GM03348 (cell line): ENCODE measurements around the gene DPYSL4.

ENCODE experiments used
- DNase-seq: peaks from one replicate; pipeline ENCODE4 v3.0.0; 2012; ENCODE audit warnings: low spot score

DPYSL4 gene

DNA sequence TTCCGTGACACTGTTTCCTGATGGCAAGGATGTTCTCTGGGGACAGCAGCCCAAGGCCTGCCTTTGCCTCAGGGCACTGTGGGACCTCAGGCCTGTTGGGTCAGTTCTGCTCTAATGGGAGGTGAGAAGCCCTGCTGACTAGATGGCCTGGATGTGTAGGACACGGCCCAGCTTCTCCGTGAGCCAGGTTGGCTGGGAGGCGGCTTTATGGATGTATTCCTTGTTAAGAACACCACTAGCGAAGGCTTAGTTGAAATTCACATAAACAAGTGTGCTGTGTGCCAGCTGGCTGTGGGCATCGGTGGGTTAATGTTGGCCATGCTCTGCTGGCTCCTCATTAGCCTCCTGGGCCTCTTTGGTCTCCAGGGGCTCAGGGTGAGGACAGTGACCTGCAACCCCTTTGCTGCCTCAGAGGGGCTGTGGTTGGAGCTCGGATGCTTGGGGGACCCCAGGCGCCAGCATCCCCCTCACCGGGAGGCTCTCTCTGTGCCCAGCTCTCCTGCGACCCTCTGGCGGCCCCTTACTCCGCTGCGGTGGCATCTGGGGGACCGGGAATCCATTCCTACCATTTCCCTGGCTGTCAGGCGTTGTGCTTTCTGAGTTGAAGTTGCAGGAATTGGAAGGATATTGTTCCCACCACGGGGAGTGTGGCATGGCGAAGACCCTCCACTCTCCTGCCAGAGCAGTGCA, 22.8 kb upstream of the DPYSL4 start:
- no peak for DNase-seq

DNA sequence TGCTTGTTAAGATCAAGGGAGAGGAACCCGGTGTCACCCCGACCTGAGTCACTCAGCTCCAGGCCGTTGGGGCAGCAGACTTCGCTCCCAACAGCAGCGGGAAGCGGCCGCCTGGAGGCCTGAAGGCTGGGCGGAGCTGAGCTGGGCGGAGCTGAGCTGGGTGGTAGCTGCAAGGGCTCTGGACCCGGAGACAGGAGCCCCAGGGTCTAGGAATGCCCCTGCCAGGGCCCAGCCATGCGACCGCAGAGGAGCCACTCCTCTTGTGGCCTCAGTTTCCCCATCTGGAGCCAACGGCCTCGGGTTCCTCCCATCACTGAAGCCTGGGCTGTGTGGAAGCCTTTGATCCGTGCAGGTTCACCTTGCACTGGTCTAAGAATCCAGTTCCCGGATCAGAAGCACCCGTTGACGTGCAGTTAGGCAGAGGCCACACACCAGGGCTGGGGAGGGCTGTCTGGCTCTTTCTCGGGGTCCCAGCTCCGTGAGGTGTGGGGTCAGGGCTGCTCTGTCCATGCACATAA, 21.9 kb upstream of the DPYSL4 start:
- DNase-seq, result peak; percentile 43

DNA sequence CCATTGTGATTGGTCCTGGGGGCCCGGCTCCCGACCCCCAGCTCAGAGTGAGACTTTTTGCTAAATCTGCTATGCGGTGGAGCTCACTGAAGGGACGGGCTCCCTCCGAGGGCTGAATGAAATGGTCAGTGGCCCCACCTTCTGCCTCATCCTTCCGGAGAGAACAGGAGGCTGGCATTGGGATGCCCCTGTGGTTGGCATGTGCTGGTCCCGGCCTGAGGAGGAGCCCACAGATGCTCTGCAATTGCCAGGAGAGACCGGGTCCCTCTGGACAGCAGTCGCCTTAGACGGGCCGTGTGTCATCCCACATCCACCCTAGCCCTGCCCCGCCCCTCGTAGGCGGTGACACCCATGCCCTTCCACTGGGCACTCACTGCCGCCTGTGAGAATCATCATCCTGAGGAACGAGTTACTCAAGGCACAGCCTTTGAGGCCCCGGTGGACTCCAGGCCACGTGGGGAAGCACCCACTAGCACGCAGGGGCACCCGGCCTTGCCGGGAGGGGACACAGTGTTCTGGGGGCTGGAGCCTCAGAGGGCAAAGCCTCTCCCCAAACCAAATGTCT, 21.2 kb upstream of the DPYSL4 start:
- no peak for DNase-seq

DNA sequence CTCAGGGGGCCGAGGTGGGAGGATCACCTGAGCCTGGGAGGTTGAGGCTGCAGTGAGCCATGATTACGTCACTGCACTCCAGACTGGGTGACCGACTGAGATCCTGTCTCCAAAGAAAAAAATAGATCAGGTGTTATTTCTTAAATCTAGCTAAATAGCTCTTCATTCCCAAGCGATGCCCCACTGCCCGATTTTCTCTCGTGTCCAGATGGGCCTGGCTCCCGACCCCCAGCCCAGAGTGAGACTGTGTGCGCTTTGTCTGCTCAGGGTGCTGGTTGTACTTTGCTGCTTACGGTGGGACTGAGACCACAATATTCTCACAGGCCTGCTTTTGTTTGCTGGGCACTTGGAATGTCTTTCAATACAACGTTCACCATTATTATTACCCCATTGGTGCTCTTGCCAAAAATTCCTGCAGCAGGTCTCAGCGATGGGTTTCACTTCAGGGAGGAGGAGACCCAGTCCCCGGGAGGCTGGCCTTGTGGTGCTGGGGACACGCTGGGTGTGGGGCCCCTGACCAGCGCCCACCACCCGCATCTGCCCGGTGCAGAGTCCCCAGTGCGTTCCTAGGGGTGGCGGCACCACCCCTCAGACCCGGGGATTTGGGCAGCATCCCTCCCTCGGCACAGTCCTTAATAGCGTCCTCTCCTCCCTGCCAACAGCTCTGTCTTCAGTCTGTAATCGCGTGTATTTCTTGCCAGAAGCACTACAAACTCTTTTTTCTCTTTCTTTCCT, 20.4 kb upstream of the DPYSL4 start:
- DNase-seq, result no peak

DNA sequence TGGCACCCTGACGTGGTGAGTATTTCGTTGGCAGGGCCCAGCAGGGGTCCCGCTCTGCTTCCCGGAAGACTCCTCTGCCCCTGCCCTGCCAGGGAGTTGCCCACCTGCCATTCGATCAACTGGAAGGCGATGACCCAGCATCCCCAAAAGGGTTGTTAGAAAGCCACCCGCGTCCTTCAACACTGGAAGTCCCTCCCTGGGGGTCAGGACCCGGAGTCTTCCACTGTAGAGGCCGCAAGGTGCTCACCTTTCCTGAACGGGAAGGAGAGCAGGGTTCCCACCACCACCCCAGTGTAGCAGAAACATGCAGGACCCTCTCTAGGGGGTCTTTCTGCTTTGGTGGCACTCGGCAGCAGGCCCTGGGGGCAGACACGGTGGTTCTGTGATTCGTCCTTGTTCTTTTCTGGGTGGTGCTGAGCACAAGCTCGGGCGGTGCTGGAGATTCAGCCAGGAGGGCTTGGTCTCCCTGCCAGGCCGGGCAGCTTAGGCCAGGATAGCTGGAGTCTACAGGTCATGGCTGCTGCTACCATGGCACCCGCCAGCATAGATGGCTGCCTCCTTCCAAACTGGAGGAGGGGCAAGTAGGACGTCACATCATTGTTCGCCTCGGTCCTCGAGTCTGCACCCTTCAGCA, 19.6 kb upstream of the DPYSL4 start:
- DNase-seq, result no peak

DNA sequence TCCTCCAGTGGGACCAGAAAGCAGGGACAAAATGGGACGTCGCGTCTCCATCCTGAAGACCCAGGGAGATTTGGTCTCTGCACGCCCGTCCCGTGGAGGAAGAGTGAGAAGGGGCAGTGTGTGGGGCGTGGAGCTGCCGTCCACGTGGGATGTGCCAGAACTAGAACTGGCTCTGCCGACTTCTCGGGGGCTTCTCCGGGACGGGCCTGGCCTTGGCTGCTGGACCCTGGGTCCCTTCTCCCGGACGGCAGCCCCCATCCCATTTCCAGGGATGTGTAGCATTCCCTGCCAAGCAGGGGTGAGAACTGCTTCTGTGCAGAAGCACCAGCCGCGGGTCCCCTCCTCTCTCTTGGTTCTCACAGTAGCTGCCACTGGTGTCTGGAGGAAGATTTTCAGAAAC, 18.8 kb upstream of the DPYSL4 start:
- DNase-seq, result no peak

DNA sequence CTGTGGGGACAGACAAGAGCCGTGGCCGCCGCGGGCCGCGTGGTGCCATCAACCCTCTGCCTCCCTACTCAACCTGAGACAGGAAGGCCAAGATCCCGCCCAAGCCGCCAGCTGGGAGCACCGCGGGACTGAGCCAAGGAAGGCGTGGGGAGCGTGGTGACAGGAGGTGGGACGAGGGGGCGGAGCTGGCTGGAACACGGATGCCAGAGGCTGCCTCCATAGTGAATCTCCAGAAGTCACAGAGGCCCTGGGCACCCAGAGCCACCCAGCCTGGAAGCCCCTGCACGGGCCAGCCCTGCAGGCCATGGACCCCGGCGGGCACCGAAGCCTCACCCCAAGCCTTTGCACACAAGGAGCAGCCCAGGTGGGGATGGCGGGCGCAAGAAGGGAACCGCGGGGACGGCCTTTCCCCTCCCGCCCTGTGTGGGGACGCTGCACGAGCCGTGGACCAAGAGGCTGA, 18.1 kb upstream of the DPYSL4 start:
- DNase-seq, result no peak

DNA sequence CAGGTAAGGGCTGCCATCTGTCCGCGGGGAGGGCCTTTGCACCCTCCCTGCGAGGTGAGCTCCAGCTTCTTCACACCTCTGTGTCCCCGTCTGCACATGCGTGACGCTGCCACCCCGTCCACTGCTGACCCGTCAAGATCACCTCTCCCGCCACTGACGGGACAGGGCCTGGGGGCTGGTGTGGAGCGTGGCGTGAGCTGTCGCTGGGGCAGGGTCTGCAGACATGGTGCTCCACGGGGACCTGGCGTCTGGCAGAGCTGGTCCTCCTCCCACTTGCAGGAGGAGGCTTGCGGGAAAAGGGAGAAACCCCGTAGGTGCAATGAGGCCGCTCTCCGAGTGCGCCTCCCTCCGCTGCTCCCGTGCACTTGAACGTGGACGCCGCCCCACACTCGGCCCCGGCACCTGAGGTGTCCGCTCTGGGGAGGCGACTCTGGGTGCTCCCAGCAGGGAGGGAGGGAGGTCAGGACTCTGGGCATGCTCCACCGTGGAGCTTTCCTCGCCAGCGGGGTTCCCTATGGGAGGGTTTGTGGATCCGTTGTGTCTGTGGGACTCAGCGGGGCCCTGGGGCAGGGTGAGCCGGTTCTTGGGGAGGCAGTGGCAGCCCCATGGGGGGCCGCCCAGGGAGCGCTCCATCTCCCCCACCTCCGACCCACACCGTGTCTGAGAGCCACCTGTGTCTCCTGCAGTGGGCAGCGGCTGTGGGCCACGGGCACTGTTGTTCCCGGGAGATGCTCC, 17.6 kb upstream of the DPYSL4 start:
- no peak for DNase-seq

DNA sequence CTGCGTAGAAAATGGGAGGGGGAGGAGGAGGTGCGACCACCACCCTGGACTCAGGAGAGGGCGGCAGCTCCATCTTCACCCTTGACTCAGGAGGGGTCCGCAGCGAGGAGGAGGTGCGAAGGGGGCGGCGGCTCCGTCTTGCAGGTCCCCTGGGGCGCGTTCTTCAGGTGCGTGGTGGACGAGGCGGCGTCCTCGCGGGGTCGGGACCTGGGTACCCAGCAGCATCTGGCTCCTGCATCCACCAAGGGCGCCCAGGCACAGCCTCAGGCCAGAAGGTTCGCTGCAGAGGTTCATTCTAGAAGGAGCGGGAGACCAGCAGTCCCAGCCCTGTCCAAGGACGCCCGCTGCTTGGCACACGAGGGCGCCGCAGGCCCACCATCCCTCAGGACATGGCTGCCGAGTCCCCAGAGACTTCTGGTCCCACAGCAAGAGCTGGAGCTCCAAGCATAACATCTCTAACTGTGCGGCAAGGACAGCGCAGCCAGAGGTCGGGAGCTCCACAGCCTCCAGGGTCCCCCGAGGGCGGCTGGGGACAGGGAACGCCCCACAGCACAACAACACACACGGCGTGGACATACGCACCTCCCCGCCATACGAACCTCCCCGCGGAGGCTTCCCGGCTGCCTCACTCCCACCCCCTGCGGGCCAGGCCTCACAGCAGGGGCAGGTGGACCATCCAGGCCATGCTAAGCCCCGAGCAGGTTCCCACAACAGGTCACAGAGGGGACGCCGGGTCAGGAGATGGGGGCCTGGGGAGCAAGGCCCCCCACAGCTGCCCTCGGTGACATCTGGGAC, 16.8 kb upstream of the DPYSL4 start:
- no peak for DNase-seq

DNA sequence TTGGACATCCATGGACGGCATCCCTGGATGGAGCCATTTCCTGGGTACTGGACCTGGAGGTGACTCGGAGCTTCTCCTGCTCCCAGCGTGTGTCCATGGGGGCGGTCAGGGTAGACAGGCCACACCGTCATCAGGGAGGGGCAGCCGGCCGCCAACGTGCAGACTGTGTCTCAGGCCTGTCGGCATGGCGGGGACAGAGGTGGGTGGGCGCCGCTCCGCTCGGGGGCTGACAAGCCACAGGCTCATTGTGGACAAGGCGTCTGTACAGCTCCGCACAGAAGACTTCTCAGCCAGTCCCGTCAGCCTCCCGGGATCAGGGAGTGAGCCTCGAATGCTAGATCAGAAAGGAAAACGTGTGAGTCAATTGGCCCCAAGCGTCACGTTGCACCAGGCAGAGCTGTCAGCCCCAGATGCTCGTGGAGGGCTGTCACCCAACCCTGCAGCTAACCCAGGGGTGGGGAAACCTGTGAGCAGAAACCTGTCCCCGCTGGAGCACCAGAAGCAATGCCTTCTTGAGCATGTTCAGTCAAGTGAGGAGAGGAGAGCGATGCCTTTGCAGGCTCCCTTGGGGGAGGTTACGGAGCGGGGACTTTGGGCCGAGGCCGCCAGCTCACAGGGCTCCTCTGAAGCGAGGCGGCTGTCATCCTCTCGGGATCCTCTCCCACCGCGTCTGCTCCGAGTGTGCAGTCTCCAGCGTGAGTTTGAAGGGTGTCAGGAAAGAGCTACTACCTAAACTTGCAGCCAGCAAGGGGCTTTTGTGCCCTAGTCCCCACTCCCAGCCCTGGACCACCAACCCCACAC, 16.0 kb upstream of the DPYSL4 start:
- no peak for DNase-seq

DNA sequence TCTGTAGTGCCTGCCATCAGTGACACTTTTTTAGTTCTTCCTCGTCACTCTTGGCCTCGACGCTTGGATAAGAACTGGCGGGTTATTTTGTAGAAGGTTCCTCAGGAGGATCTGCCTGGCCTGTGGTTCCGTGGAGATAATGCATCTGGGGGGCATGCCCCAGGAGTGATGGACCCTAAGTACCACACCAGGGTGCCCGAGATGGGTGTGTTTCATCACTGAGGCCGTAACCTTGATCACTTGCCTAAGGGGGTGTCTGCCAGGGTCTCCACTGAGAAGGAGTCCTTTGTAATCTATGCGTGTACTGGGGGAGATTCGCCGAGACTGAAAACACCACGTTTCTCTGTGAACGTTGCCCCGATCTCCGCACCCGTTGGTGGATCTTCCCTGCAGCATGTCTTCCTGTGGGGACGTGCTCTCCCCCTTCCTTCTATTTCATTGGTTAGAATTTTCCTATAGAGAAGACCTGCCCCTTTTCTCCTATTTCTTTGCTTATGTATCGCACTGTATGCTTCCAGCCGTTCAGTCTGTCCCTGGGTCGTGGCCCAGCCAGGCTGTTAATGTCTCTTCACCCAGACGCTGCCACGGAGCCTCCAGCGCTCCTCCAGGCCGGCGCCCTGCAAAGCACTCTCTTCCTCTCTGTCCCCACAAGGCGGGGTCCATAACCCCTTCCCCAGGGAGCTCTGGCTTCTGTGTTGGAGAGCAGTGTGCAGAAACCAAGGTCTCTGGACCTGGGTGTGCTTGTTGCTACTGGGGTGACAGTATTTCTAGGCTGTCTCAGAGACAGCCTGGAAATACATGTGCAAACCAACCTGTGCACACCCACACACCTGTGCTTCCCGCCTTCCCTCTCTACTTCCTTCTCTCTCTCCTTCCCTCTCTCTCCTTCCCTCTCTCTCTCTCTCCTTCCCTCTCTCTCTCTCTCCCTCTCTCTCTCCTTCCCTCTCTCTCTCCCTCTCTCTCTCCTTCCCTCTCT, 14.4 kb upstream of the DPYSL4 start:
- DNase-seq, result no peak

DNA sequence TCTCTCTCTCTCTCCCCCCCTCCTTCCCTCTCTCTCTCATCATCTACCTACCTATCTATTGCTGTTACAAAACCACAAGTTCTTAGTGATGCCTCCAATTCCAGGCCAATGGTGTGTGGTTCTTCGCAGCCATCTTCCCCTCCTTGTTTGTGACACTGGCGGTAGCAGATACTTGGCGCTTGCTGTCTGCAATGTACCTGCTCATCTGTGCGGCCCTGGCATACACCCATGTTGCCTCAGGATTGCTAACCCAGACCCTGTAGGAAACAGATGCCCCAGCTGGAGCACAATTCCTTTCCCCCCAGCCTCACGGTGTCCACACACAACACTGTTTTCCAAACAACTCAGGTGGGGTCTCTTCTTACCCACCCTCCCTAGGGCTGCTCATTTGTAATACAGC, 13.6 kb upstream of the DPYSL4 start:
- DNase-seq, result no peak

DNA sequence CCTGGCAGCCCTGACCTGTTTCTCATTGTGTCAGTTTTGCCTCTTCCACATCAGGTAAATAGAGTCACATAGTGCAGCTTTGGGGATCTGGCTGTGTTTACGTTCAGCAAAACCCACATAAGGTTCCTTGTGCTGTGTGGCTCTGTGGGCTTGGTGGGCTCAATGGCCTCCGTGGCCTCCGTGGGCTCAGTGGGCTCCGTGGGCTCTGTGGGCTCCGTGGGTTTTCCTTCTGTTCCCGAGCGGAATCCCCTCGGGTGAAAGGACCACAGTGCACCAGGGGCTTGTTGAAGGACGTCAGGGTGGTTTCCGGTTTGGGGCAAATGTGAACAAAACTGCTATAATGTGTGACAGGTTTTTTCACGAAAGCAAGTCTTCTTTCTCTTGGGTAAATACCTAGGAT, 12.5 kb upstream of the DPYSL4 start:
- DNase-seq, result no peak

DNA sequence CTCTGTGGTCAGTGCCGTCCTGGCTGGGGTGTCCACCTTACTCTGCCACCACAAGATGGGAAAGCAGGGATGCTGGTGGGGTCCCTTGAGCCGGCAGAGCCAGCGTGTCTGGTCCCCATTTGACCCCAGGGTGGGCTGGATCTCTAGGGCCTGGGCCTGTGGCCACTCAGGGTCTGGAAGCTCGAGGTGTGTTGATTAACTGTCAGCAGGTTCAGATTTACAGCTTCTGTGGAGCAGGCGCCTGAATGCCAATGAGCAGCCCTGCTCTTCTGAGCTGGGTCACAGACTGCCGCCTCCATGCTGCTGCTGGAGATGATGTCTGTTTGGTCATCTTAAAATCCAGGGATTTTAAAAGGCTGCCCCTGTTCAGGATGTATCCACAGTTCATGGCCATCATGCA, 11.3 kb upstream of the DPYSL4 start:
- no peak for DNase-seq

DNA sequence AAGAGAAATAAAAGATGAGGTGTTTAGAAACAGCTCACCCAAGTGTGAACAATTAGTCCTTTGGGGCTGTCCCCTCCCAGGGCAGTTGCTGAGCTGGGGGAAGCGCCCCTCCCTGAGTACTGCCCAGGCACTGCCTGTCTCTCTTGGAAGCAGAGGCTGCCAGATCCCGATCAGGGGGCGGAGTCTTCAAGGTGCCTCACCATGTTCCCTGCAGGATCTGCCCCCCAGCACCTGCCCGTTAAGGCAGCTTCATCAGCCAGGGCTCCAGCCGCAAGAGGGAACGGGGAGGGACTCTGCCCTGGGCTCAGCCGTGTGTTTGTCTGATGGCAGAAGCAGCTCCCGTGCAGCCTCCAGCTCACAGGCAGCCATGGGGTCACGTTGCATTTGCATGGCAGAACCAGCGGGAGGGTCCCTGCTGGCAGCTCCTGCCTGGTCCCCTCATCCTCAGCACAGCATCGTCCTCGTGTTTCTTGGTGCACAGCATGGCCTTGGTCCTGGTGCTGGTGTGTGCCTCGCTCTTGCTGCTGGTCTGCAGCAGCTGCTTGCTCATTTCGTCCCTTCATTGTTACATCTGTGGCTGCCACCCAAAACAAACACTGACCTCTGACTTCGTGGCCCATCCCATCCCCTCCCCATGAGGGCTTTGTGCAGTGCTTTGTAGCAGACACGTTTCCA, 10.7 kb upstream of the DPYSL4 start:
- DNase-seq, result no peak

DNA sequence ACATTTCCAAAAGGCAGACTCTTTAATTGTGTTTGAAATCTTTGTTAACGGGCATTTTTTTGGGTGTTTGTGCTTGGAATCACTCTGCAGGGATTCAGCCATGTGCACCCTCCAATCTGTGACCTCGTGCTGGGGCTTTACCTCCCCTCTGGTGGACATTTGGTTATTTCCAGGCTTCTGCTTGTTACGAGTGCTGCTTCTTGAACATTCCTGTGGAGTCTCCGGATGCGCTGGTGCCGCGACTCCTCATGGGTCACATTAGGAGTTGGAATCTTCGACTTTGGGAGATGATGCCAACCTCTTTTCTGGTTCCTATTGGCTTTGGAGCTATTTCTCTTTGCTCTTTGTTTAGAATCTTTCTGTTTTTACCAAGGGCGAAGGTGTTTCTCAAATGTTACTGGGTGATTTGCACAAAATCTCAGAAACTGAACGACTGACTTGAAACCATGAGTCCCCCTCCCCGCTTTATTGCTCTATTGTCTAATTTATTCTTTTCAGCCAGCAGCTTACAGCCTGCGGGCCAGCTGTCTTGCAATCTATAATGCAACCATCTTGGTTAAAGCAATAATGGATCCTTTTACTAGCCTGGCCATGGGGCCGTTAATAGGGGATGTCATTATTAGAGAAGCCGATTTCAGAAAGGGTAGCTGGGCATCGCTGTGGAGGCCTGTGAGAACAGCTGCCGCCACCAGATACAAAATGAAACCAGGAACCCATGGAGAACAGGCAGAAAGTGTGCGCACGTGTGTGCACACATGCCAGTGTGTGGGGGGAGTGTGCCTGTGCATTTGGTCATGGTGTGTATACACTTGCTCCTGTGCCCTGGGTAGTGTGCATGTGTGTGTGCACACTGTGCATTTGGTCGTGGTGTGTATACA, 9.9 kb upstream of the DPYSL4 start:
- DNase-seq, result no peak

DNA sequence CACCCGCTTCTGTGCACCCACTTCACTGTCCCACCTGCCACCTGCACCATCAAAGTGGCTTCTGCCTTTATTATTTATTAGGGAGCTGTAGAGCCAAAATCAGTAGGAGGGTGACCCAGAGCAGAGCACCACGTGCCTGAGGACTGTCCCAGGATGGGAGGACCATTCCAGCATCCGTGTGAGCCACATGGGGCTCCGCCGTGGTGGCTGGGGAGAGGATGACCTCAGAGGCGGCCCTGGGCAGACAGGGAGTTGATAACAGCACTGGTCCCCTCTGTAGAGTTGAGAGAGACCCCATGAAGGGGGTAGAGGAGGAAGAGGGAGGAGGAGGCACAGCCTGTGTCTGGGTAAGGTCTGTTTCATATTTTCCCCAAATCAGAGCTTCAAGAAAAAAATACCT, 8.7 kb upstream of the DPYSL4 start:
- no peak for DNase-seq
